NB4 (cell line): Measurements from ENCODE around the gene GRXCR1.

ENCODE experiments used
- CTCF ChIP-seq: IDR thresholded peaks from one replicate; pipeline ENCODE4 v1.5.1; 2012; ENCODE audit warnings: low read depth, low read length
- MAX ChIP-seq: IDR thresholded peaks from 2 replicates; pipeline ENCODE4 v1.6.1; 2011; ENCODE audit warnings: low read depth, low read length
- POLR2A ChIP-seq: IDR thresholded peaks from 2 replicates; pipeline ENCODE4 v1.6.1; 2011; ENCODE audit warnings: mild to moderate bottlenecking; ENCODE audit not compliant: insufficient read length; ENCODE audit errors: extremely low read depth

GRCh38 chr4:43049326-43049725, 156.8 kb downstream of the GRXCR1 start:
- no peak for TF ChIP-seq CTCF
- no peak for TF ChIP-seq POLR2A
- TF ChIP-seq MAX, result no peak
